ENCODE data around the gene PIK3IP1.
A peak's percentile ranks its signal among the peaks of the same experiment; 100 is the strongest.
"Not testable (repeated sequence)": the region's sequence is repeated elsewhere in the genome, so short reads cannot be mapped to it uniquely, and the experiment has no call there.

PIK3IP1 gene

GRCh38 chr22:31248138-31248745 lies 44.0 kb downstream of the PIK3IP1 start:
- peak; percentile 65 for DNase-seq

GRCh38 chr22:31247726-31248125 lies 44.6 kb downstream of the PIK3IP1 start:
- no peak for DNase-seq

GRCh38 chr22:31246687-31247086 lies 45.6 kb downstream of the PIK3IP1 start:
- DNase-seq = no peak

- not testable (repeated sequence) for DNase-seq
These were observed 46.3 kb downstream of the PIK3IP1 start for GRCh38 chr22:31245998-31246397.

GRCh38 chr22:31244943-31245451 lies 47.3 kb downstream of the PIK3IP1 start:
- no peak for DNase-seq

GRCh38 chr22:31244046-31244942 lies 48.0 kb downstream of the PIK3IP1 start:
- DNase-seq = no peak

- no peak for DNase-seq
These were observed 48.8 kb downstream of the PIK3IP1 start for GRCh38 chr22:31243339-31244045.

DNA sequence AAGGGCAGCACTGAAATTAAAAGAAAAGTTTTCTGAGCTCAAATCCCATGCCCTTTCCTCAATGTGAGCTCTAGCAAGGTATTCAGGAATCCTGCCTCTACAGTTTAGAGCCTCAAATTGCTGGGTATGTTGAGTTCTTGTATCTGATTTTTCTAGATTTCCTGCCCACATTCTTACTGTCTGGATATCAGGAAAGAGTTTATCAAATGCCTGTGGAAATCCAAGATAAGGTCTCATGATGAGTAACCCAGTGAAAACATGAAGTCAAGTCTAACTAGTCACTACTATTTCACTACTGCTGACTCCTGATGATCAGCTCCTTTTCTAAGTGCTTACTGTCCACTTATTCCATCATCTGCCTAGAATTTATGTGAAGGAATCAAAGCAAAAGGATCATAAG lies 50.4 kb downstream of the PIK3IP1 start:
- DNase-seq = no peak

DNA sequence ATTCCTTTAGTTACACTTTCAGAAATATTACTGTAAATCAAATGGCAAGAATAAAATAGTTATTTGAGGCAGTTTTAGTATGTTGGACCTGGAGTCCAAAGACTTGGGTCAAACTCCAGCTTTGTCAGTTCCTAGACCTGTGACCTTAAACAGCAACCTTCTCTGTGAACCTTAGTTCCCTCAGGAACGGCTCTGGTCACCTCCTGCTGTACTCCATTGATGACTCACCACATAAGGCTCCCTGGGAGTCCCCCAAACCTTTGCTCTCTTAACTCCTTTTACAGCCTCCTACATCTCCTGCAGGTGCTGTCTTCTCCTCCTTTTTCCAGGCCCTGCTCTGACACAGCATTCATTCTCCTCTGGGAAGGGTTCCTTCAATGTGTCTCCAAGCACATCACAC lies 51.1 kb downstream of the PIK3IP1 start:
- DNase-seq = no peak

- DNase-seq = no peak
These were observed 52.4 kb downstream of the PIK3IP1 start for GRCh38 chr22:31239771-31240370.

DNA sequence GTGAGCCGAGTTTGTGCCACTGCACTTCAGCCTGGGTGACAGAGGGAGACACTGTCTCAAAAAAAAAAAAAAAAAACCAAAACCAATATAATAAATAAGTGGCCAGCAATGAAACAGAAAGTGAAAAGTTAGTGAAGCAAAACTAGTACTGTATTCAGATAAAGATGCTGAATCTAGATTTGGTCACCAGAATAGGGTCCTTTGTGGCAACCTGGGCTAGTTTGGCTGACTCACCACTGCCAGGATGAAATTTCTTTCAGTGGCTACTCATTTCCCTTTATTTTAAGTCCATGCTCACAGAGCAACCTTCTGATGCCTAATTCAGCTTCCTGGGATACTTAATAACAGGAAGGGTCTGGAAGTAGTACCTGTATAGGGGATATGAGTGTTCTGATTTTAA lies 54.2 kb downstream of the PIK3IP1 start:
- DNase-seq = no peak

DNA sequence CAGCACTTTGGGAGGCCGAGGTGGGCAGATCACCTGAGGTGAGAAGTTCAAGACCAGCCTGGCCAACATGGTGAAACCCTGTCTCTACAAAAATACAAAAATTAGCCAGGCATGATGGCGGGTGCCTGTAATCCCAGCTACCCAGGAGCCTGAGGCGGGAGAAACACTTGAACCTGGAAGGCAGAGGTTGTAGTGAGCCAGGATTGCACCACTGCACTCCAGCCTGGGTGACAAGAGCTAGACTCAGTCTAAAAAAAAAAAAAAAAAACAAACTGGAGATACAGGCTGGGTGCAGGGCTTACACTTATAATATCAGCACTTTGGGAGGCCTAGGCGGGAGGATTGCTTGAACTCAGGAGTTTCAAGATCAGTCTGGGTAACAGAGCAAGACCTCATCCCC lies 56.2 kb downstream of the PIK3IP1 start:
- not testable (repeated sequence) for DNase-seq

DNA sequence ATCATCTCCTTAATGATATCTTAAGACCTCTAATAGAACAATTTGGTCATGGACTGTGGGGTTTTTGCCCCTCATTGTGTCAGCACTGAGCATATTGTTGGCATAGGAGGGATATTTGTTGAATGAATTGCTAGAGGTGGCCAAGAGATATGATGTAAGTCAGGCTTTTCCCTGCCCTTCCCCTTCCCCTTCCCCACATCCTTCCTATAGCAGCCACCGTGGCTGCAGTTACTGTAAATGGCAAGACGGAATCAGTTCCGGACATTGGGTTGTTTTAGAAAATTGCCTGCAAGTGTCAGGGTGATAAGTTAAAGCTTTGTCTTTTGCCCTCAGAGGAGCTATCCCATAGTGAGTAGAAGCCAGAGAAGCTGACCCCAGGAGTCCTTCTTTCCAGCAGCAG lies 57.2 kb downstream of the PIK3IP1 start:
- DNase-seq = no peak

GRCh38 chr22:31233001-31233400 lies 59.3 kb downstream of the PIK3IP1 start:
- DNase-seq = no peak
